HG03442 (cell line): ENCODE data around the gene ALLC.

Experiments used
- ATAC-seq: cut with Tn5 transposase; IDR thresholded peaks from one replicate; pipeline ENCODE4 v1.9.1; 2021; ENCODE audit warnings: mild to moderate bottlenecking, moderate library complexity; ENCODE audit not compliant: unreplicated experiment

ALLC gene

GRCh38 chr2:3742743-3743508 lies 84.9 kb downstream of the ALLC start:
- ATAC-seq = no peak

GRCh38 chr2:3743951-3744555 lies 86.1 kb downstream of the ALLC start:
- no peak for ATAC-seq

- no peak for ATAC-seq
These were observed 87.9 kb downstream of the ALLC start for GRCh38 chr2:3745920-3746319.

- no peak for ATAC-seq
These were observed 89.1 kb downstream of the ALLC start for GRCh38 chr2:3747032-3747654.

- ATAC-seq = no peak
These were observed 89.8 kb downstream of the ALLC start for GRCh38 chr2:3747826-3748225.

GRCh38 chr2:3749201-3749600 lies 91.2 kb downstream of the ALLC start:
- ATAC-seq = no peak

GRCh38 chr2:3751251-3751650 lies 93.3 kb downstream of the ALLC start:
- ATAC-seq = no peak

GRCh38 chr2:3751806-3752205 lies 93.8 kb downstream of the ALLC start:
- ATAC-seq = no peak
